Liver (tissue), 9 donors: ENCODE results near the gene ADAMTS6. TPM values are rescaled to one million over a fixed set of nuclear protein-coding genes. Genes with fewer than 3 reads are reported as not detected.
A peak's percentile ranks its signal among the peaks of the same experiment; 100 is the strongest.

Source experiments
- DNase-seq: peaks from one replicate; pipeline ENCODE4 v3.0.0-alpha.2; 2017; ENCODE audit warnings: low spot score
- H3K27ac ChIP-seq, 2 donors: one replicate each; pipeline ENCODE4 v1.7.0; 2013; ENCODE audit warnings: inconsistent platforms in 2 of 2, low read length in 2 of 2, control low read depth in 1 of 2, low read depth in 1 of 2, mild to moderate bottlenecking in 1 of 2
- H3K27me3 ChIP-seq, 4 donors: one replicate each; pipeline versions ENCODE4 v1.6.1 to v1.7.0; 2013; ENCODE audit warnings: low read length in 3 of 4, inconsistent platforms in 1 of 4, mild to moderate bottlenecking in 1 of 4, moderate library complexity in 1 of 4; ENCODE audit not compliant: control insufficient read depth in 4 of 4, insufficient read depth in 4 of 4
- H3K36me3 ChIP-seq, 4 donors: one replicate each; pipeline versions ENCODE4 v1.6.1 to v1.7.0; 2013; ENCODE audit warnings: low read length in 3 of 4, mild to moderate bottlenecking in 3 of 4, low read depth in 1 of 4, moderate library complexity in 1 of 4; ENCODE audit not compliant: control insufficient read depth in 4 of 4, insufficient read depth in 3 of 4
- H3K4me1 ChIP-seq, 4 donors: one replicate each; pipeline versions ENCODE4 v1.6.1 to v1.7.0; 2013; ENCODE audit warnings: low read length in 3 of 4, mild to moderate bottlenecking in 3 of 4, moderate library complexity in 1 of 4; ENCODE audit not compliant: control insufficient read depth in 4 of 4, insufficient read depth in 4 of 4
- H3K4me3 ChIP-seq, 3 donors: one replicate each; pipeline versions ENCODE4 v1.6.1 to v1.7.0; 2013; ENCODE audit warnings: low read length in 3 of 3, control low read depth in 1 of 3, low read depth in 1 of 3, mild to moderate bottlenecking in 1 of 3
- H3K9ac ChIP-seq, 2 donors: one replicate each; pipeline ENCODE4 v1.7.0; 2013; ENCODE audit warnings: low read length in 2 of 2, mild to moderate bottlenecking in 2 of 2, moderate library complexity in 2 of 2, control low read depth in 1 of 2, low read depth in 1 of 2
- H3K9me3 ChIP-seq, 4 donors: one replicate each; pipeline versions ENCODE4 v1.6.1 to v1.7.0; 2013; ENCODE audit warnings: low read length in 3 of 4; ENCODE audit not compliant: control insufficient read depth in 4 of 4
- ATF3 ChIP-seq: IDR thresholded peaks from 2 replicates; pipeline ENCODE4 v1.6.1; 2016; ENCODE audit warnings: antibody characterized with exemption
- CTCF ChIP-seq: fragments of 150-350 bp; IDR thresholded peaks from 2 replicates; pipeline ENCODE4 v1.5.1; 2017; ENCODE audit warnings: improper control_type of control experiment, low read depth, low read length; ENCODE audit not compliant: missing input control
- EGR1 ChIP-seq, 2 donors: IDR thresholded peaks; 2 replicates each; pipeline ENCODE4 v1.6.1; 2016 to 2018; ENCODE audit warnings: antibody characterized with exemption in 2 of 2, low read depth in 2 of 2
- FOXA1 ChIP-seq: IDR thresholded peaks from 2 replicates; pipeline ENCODE4 v1.6.1; 2016; ENCODE audit warnings: antibody characterized with exemption
- FOXA2 ChIP-seq: IDR thresholded peaks from 2 replicates; pipeline ENCODE4 v1.6.1; 2016; ENCODE audit warnings: antibody characterized with exemption
- GABPA ChIP-seq, 2 donors: IDR thresholded peaks in 1 of 2; conservative IDR thresholded peaks in 1 of 2; 2 replicates each; pipeline ENCODE4 v1.6.1; 2016; ENCODE audit warnings: antibody characterized with exemption in 2 of 2, mild to moderate bottlenecking in 1 of 2, moderate library complexity in 1 of 2
- HNF4A ChIP-seq, 2 donors: conservative IDR thresholded peaks; 2 replicates each; pipeline ENCODE4 v1.6.1; 2016; ENCODE audit warnings: antibody characterized with exemption in 2 of 2, mild to moderate bottlenecking in 2 of 2
- HNF4G ChIP-seq: IDR thresholded peaks from 2 replicates; pipeline ENCODE4 v1.6.1; 2016; ENCODE audit warnings: antibody characterized with exemption
- JUND ChIP-seq, 2 donors: IDR thresholded peaks; 2 replicates each; pipeline ENCODE4 v1.6.1; 2016; ENCODE audit warnings: antibody characterized with exemption in 2 of 2
- MAX ChIP-seq: IDR thresholded peaks from 2 replicates; pipeline ENCODE4 v1.6.1; 2016; ENCODE audit warnings: antibody characterized with exemption
- NR2F2 ChIP-seq: IDR thresholded peaks from 2 replicates; pipeline ENCODE4 v1.6.1; 2016; ENCODE audit warnings: antibody characterized with exemption
- RAD21 ChIP-seq, 2 donors: IDR thresholded peaks; 2 replicates each; pipeline ENCODE4 v1.6.1; 2016; ENCODE audit warnings: antibody characterized with exemption in 2 of 2, mild to moderate bottlenecking in 2 of 2
- REST ChIP-seq: IDR thresholded peaks from 2 replicates; pipeline ENCODE4 v1.6.1; 2016; ENCODE audit warnings: antibody characterized with exemption, mild to moderate bottlenecking
- RXRA ChIP-seq, 2 donors: IDR thresholded peaks; 2 replicates each; pipeline ENCODE4 v1.6.1; 2017 to 2018; ENCODE audit warnings: antibody characterized with exemption in 2 of 2, mild to moderate bottlenecking in 1 of 2
- SP1 ChIP-seq: IDR thresholded peaks from 2 replicates; pipeline ENCODE4 v1.6.1; 2018; ENCODE audit warnings: antibody characterized with exemption, mild to moderate bottlenecking
- YY1 ChIP-seq: IDR thresholded peaks from 2 replicates; pipeline ENCODE4 v1.6.1; 2016; ENCODE audit warnings: antibody characterized with exemption, mild to moderate bottlenecking
- ZBTB33 ChIP-seq: IDR thresholded peaks from 2 replicates; pipeline ENCODE4 v1.6.1; 2016; ENCODE audit warnings: antibody characterized with exemption
- WGBS: extraction: QIAGEN DNeasy Blood & Tissue Kit; methylation state at CpG from one replicate; pipeline ENCODE4 v1.1.7; 2013; 5-methylcytosine and 5-hydroxymethylcytosine counted together
- polyA plus RNA-seq, 2 donors: library from polyadenylated mRNA; stranded (reverse) in 1 of 2; unstranded in 1 of 2; fragments of 200-250 nt in 1 of 2; fragments of >200 nt in 1 of 2; fragmentation: Nextera tagmentation in 1 of 2; extraction: Ambion mirVana in 1 of 2; gene quantifications; one replicate each; pipeline versions ENCODE4 v1.2.1 to v1.2.3, GENCODE V29; 2013 to 2015
- total RNA-seq, 2 donors: library from RNA; depleted of rRNA; stranded (reverse); fragments of >200 nt; gene quantifications; one replicate each; pipeline ENCODE4 v1.2.3, GENCODE V29; 2014
- donor health status: healthy.
- donor health status: healthy.
- donor health status: healthy.
- donor health status: healthy.
- donor health status: healthy.

The ADAMTS6 gene
- total and polyA plus RNA-seq, 4 donors: 0.06 to 2.0 (median 0.59) TPM

- H3K9me3 ChIP-seq: no peaks in the 10 kb centered on the region
- H3K4me3 ChIP-seq: no peak overlapping the region
- no peak overlapping the region for H3K27ac ChIP-seq
- no peak overlapping the region for H3K9ac ChIP-seq
- no peaks in the 10 kb centered on the region for H3K27me3 ChIP-seq
- no peaks in the 10 kb centered on the region for H3K36me3 ChIP-seq
- peaks cover 3 to 24% (median 17%) of the 10 kb centered on the region in 4 donors for H3K4me1 ChIP-seq
- WGBS: 92% methylated on average over 28 of the region's 28 CpGs
- TF ChIP-seq JUND (IDR thresholded peaks at IDR 0.05): no peak
- TF ChIP-seq GABPA (IDR thresholded peaks at IDR 0.05 in 1 of 2, conservative IDR thresholded peaks at IDR 0.05 in 1 of 2): no peak
- no peak for TF ChIP-seq REST
- TF ChIP-seq ATF3: no peak
- TF ChIP-seq ZBTB33: no peak
- TF ChIP-seq CTCF: no peak
- no peak for TF ChIP-seq HNF4A (conservative IDR thresholded peaks at IDR 0.05)
- no peak for TF ChIP-seq HNF4G
- TF ChIP-seq EGR1 (IDR thresholded peaks at IDR 0.05; ENCODE audit: low read depth in 2 of 2): no peak
- TF ChIP-seq NR2F2: no peak
- no peak for DNase-seq
Observed at GRCh38 chr5:65485405-65485804, 3.7 kb upstream of the ADAMTS6 start.

GRCh38 chr5:65483546-65484346, 2.0 kb upstream of the ADAMTS6 start:
- Histone ChIP-seq H3K27ac (peak overlapping the region; percentile 91 to 98), H3K27me3 (no peaks in the 10 kb centered on the region), H3K36me3 (no peaks in the 10 kb centered on the region), H3K4me1 (peaks cover 3 to 30% (median 20%) of the 10 kb centered on the region in 4 donors), H3K9ac (peak overlapping the region; percentile 89 to 93), H3K9me3 (no peaks in the 10 kb centered on the region), H3K4me3 (peak overlapping the region; percentile 75 to 97 (median 82))
- WGBS: 16% methylated on average over 3 of the region's 3 CpGs
- DNase-seq: no peak
- TF ChIP-seq YY1 (no peak), FOXA2 (peak; percentile 20), EGR1 (IDR thresholded peaks at IDR 0.05; ENCODE audit: low read depth in 2 of 2) (no peak), NR2F2 (no peak), JUND (IDR thresholded peaks at IDR 0.05) (peak in 1 of 2 donors; percentile 34), GABPA (IDR thresholded peaks at IDR 0.05 in 1 of 2, conservative IDR thresholded peaks at IDR 0.05 in 1 of 2) (no peak), ATF3 (no peak), MAX (no peak), SP1 (peak; percentile 18), RAD21 (IDR thresholded peaks at IDR 0.05) (peak; percentile 95 to 96), ZBTB33 (no peak), HNF4A (conservative IDR thresholded peaks at IDR 0.05) (peak; percentile 40 to 69), RXRA (IDR thresholded peaks at IDR 0.05) (no peak), HNF4G (no peak), CTCF (peak; percentile 71), FOXA1 (no peak)
